SK-N-SH (cell line): ENCODE data around the gene ZNF136. TPM values are rescaled to one million over a fixed set of nuclear protein-coding genes. Genes with fewer than 3 reads are reported as not detected.

ENCODE experiments used
- CTCF ChIA-PET: fragments of 300-600, 350-600 bp; formaldehyde crosslinking; extraction: SDS; loops from one replicate; lab custom pipeline; 2021; lab: Yijun Ruan, JAX
- POLR2A ChIA-PET: fragments of 350-600 bp; sonication (Branson Sonifier 250); formaldehyde crosslinking; extraction: SDS; loops from one replicate; lab custom pipeline; 2020; ENCODE audit warnings: antibody characterized with exemption, inconsistent platforms; lab: Yijun Ruan, JAX
- DNase-seq: peaks from one replicate; pipeline ENCODE4 v3.0.0; 2012
- H2AFZ ChIP-seq: fragments of 200-600 bp; sonication (generic); 2 replicates; pipeline ENCODE4 v1.8.1; 2016; ENCODE audit warnings: antibody characterized with exemption, mild to moderate bottlenecking, low read depth
- H3F3A ChIP-seq: fragments of 200-600 bp; sonication (generic); replicated peaks from 2 replicates; pipeline ENCODE3; 2016; ENCODE audit warnings: antibody characterized with exemption, mild to moderate bottlenecking; ENCODE audit not compliant: insufficient read depth
- H3K27ac ChIP-seq, 2 experiments: fragments of 200-500 bp in 1 of 2; fragments of 200-600 bp in 1 of 2; sonication (Bioruptor generic) in 1 of 2; sonication (generic), shearing (Covaris generic) in 1 of 2; 2 replicates each; pipeline versions ENCODE4 v1.5.1 to v1.6.1; 2014 to 2016; ENCODE audit warnings: low read depth in 2 of 2, inconsistent platforms in 1 of 2, low read length in 1 of 2, mild to moderate bottlenecking in 1 of 2, mixed read lengths in 1 of 2
- H3K27me3 ChIP-seq: fragments of 200-600 bp; sonication (generic), shearing (Covaris generic); 2 replicates; pipeline ENCODE4 v1.6.1; 2016; ENCODE audit warnings: mixed run types; ENCODE audit not compliant: insufficient read depth
- H3K36me3 ChIP-seq, 2 experiments: fragments of 200-500 bp in 1 of 2; fragments of 200-600 bp in 1 of 2; sonication (Bioruptor generic) in 1 of 2; sonication (generic) in 1 of 2; replicated peaks in 1 of 2; 2 replicates each; pipeline versions ENCODE3 to v1.5.1; 2014 to 2016; ENCODE audit warnings: low read length in 1 of 2, mild to moderate bottlenecking in 1 of 2; ENCODE audit not compliant: insufficient read depth in 2 of 2, control insufficient read depth in 1 of 2
- H3K4me1 ChIP-seq, 2 experiments: fragments of 200-500 bp in 1 of 2; fragments of 200-600 bp in 1 of 2; sonication (Bioruptor generic) in 1 of 2; sonication (generic), shearing (Covaris generic) in 1 of 2; 2 replicates each; pipeline versions ENCODE4 v1.5.1 to v1.6.1; 2014 to 2016; ENCODE audit warnings: low read depth in 1 of 2, low read length in 1 of 2, mixed run types in 1 of 2; ENCODE audit not compliant: insufficient read depth in 2 of 2, control insufficient read depth in 1 of 2
- H3K4me2 ChIP-seq: fragments of 200-600 bp; sonication (generic), shearing (Covaris generic); 2 replicates; pipeline ENCODE4 v1.6.1; 2017; ENCODE audit warnings: mixed run types
- H3K4me3 ChIP-seq, 2 experiments: fragments of 200-500 bp in 1 of 2; fragments of 200-600 bp in 1 of 2; sonication (Bioruptor generic) in 1 of 2; sonication (generic), shearing (Covaris generic) in 1 of 2; 2 replicates each; pipeline versions ENCODE4 v1.5.1 to v1.8.1; 2014 to 2016; ENCODE audit warnings: low read depth in 2 of 2, inconsistent platforms in 1 of 2, low read length in 1 of 2, mild to moderate bottlenecking in 1 of 2, mixed read lengths in 1 of 2, moderate library complexity in 1 of 2
- H3K79me2 ChIP-seq: fragments of 200-600 bp; sonication (generic); 2 replicates; pipeline ENCODE4 v1.8.1; 2017; ENCODE audit warnings: mild to moderate bottlenecking; ENCODE audit not compliant: insufficient read depth
- H3K9ac ChIP-seq: fragments of 200-600 bp; sonication (generic); 2 replicates; pipeline ENCODE4 v1.6.1; 2017; ENCODE audit warnings: mixed run types
- H3K9me2 ChIP-seq: fragments of 200-600 bp; sonication (generic); 2 replicates; pipeline ENCODE4 v1.6.1; 2017; ENCODE audit warnings: mixed run types
- H3K9me3 ChIP-seq: fragments of 200-600 bp; sonication (generic); 2 replicates; pipeline ENCODE4 v1.6.1; 2017; ENCODE audit warnings: mixed run types, mild to moderate bottlenecking, moderate library complexity
- H4K20me1 ChIP-seq: fragments of 200-600 bp; sonication (generic); 2 replicates; pipeline ENCODE4 v1.6.1; 2017; ENCODE audit warnings: mild to moderate bottlenecking, mixed run types; ENCODE audit not compliant: insufficient read depth
- ELF1 ChIP-seq: IDR thresholded peaks from 2 replicates; pipeline ENCODE4 v1.4.0; 2012
- EZH2phosphoT487 ChIP-seq: fragments of 200-600 bp; sonication (generic); IDR thresholded peaks from 2 replicates; pipeline ENCODE4 v1.6.1; 2017; ENCODE audit warnings: low read depth, mixed run types, mild to moderate bottlenecking, antibody characterized with exemption, moderate library complexity, borderline replicate concordance
- FOSL2 ChIP-seq: IDR thresholded peaks from 2 replicates; pipeline ENCODE4 v1.4.0; 2012; ENCODE audit warnings: low read depth, mild to moderate bottlenecking, moderate library complexity, borderline replicate concordance
- FOXM1 ChIP-seq: IDR thresholded peaks from 2 replicates; pipeline ENCODE4 v1.4.0; 2012; ENCODE audit warnings: low read depth, mild to moderate bottlenecking
- GABPA ChIP-seq: IDR thresholded peaks from 2 replicates; pipeline ENCODE4 v1.4.0; 2012; ENCODE audit warnings: low read depth, mild to moderate bottlenecking
- IRF3 ChIP-seq: fragments of 150-350 bp; IDR thresholded peaks from 2 replicates; pipeline ENCODE4 v1.6.1; 2016; ENCODE audit warnings: mild to moderate bottlenecking, low read depth, low read length
- MEF2A ChIP-seq: IDR thresholded peaks from 2 replicates; pipeline ENCODE4 v1.4.0; 2012; ENCODE audit warnings: low read depth, borderline replicate concordance
- NFIC ChIP-seq: IDR thresholded peaks from 2 replicates; pipeline ENCODE4 v1.4.0; 2012; ENCODE audit warnings: borderline replicate concordance
- POLR2AphosphoS5 ChIP-seq: IDR thresholded peaks from 2 replicates; pipeline ENCODE4 v1.6.1; 2012; ENCODE audit warnings: low read depth, low read length
- REST ChIP-seq: IDR thresholded peaks from 2 replicates; pipeline ENCODE4 v1.6.1; 2012; ENCODE audit warnings: mild to moderate bottlenecking, low read depth, low read length, moderate library complexity
- RFX5 ChIP-seq: IDR thresholded peaks from 2 replicates; pipeline ENCODE4 v1.6.1; 2012; ENCODE audit warnings: mild to moderate bottlenecking, improper control_type of control experiment, low read length
- RXRA ChIP-seq: IDR thresholded peaks from 2 replicates; pipeline ENCODE4 v1.4.0; 2012; ENCODE audit warnings: low read depth, mild to moderate bottlenecking, borderline replicate concordance
- SIN3A ChIP-seq: IDR thresholded peaks from 2 replicates; pipeline ENCODE4 v1.6.1; 2012; ENCODE audit warnings: low read depth, mild to moderate bottlenecking, low read length, moderate library complexity, borderline replicate concordance
- TCF12 ChIP-seq: IDR thresholded peaks from 2 replicates; pipeline ENCODE4 v1.4.0; 2012
- TEAD4 ChIP-seq: IDR thresholded peaks from 2 replicates; pipeline ENCODE4 v1.4.0; 2012; ENCODE audit warnings: mild to moderate bottlenecking, borderline replicate concordance; ENCODE audit not compliant: insufficient read depth
- USF2 ChIP-seq: fragments of 150-350 bp; IDR thresholded peaks from 2 replicates; pipeline ENCODE4 v1.6.1; 2017; ENCODE audit warnings: antibody characterized with exemption, low read length, low read depth, borderline replicate concordance
- ZBTB33 ChIP-seq: IDR thresholded peaks from 2 replicates; pipeline ENCODE4 v1.4.0; 2012; ENCODE audit warnings: low read depth, borderline replicate concordance
- WGBS: methylation state at CpG from one replicate; pipeline ENCODE4 v1.1.6; 2017; ENCODE audit warnings: low lambda C conversion rate; 5-methylcytosine and 5-hydroxymethylcytosine counted together
- polyA plus RNA-seq, 3 experiments: library from polyadenylated mRNA; depleted of rRNA; stranded (reverse); fragments of >200 nt; gene quantifications; 2 replicates each; pipeline ENCODE4 v1.2.3, GENCODE V29; 2012

The ZNF136 gene
- polyA plus RNA-seq, 1 of the 3 experiments (the other 2 are of a cell fraction) = 1.7 TPM

GRCh38 chr19:12224676-12225075, 61.8 kb downstream of the ZNF136 start:
- H3K79me2 ChIP-seq = no peaks in the 10 kb centered on the region
- no peak overlapping the region for H2AFZ ChIP-seq
- no peak overlapping the region for H3K27ac ChIP-seq
- no peak overlapping the region for H3K9ac ChIP-seq
- 58% methylated on average over 6 of the region's 6 CpGs for WGBS
- no peak overlapping the region for H3K4me2 ChIP-seq
- POLR2A ChIA-PET = no interaction called here
- H3K4me3 ChIP-seq = no peak overlapping the region
- no peaks in the 10 kb centered on the region for H3F3A ChIP-seq
- no peaks in the 10 kb centered on the region for H4K20me1 ChIP-seq
- TF ChIP-seq TEAD4 (no peak), POLR2AphosphoS5 (no peak), TCF12 (no peak), RXRA (no peak), SIN3A (no peak), IRF3 (no peak), RFX5 (no peak), ZBTB33 (no peak), EZH2phosphoT487 (no peak), USF2 (no peak), FOXM1 (no peak)
- TF ChIP-seq, all 33 proteins: peak for 0
- Histone ChIP-seq H3K27me3 (no peaks in the 10 kb centered on the region), H3K4me1 (no peaks in the 10 kb centered on the region), H3K36me3 (no peaks in the 10 kb centered on the region), H3K9me3 (no peaks in the 10 kb centered on the region; the same call in 1 of the 2 replicates), H3K9me2 (no peaks in the 10 kb centered on the region)
- CTCF ChIA-PET = no interaction called here
- no peak for DNase-seq

GRCh38 chr19:12229990-12230389, 67.1 kb downstream of the ZNF136 start:
- H3K4me1 ChIP-seq = no peaks in the 10 kb centered on the region
- no peak overlapping the region for H3K9ac ChIP-seq
- no peaks in the 10 kb centered on the region for H3F3A ChIP-seq
- no peak for DNase-seq
- no peaks in the 10 kb centered on the region for H3K36me3 ChIP-seq
- no peak overlapping the region for H3K4me2 ChIP-seq
- H3K79me2 ChIP-seq = no peaks in the 10 kb centered on the region
- ChIA-PET CTCF (no interaction called here), POLR2A (no interaction called here)
- no peaks in the 10 kb centered on the region for H3K27me3 ChIP-seq
- H3K4me3 ChIP-seq = no peak overlapping the region
- no peak overlapping the region for H3K27ac ChIP-seq
- no peaks in the 10 kb centered on the region for H3K9me2 ChIP-seq
- H3K9me3 ChIP-seq = no peaks in the 10 kb centered on the region; the same call in 1 of the 2 replicates
- 8% methylated on average over 2 of the region's 3 CpGs for WGBS
- H2AFZ ChIP-seq = no peak overlapping the region
- H4K20me1 ChIP-seq = no peaks in the 10 kb centered on the region
- TF ChIP-seq TEAD4 (no peak), EZH2phosphoT487 (no peak), USF2 (no peak), NFIC (no peak), FOSL2 (no peak), RXRA (no peak), GABPA (no peak), POLR2AphosphoS5 (no peak), ELF1 (no peak), MEF2A (no peak), RFX5 (no peak), TCF12 (no peak), REST (no peak)
